ENCODE data around the gene CHAD. TPM values are rescaled to one million over a fixed set of nuclear protein-coding genes. Genes with fewer than 3 reads are reported as not detected.

The CHAD gene
- polyA plus RNA-seq, result not detected in 3 replicates
- not detected for polyA plus RNA-seq (2011; ENCODE audit: low read depth)
- polyA plus RNA-seq (2011; cell fraction: cytosol; rRNA removed), result not detected in 2 replicates
- not detected in 2 replicates for polyA plus RNA-seq (2011; cell fraction: nucleus; rRNA removed)
- polyA plus RNA-seq (2012; ENCODE audit: low replicate concordance), result 0.48 and 0.80 TPM in 2 replicates
- not detected in 3 replicates for polyA minus RNA-seq
- polyA minus RNA-seq (2011; cell fraction: cytosol; rRNA and poly(A)+ RNA removed), result not detected
- polyA minus RNA-seq (2011; cell fraction: nucleus; rRNA and poly(A)+ RNA removed), result not detected in 2 replicates

DNA sequence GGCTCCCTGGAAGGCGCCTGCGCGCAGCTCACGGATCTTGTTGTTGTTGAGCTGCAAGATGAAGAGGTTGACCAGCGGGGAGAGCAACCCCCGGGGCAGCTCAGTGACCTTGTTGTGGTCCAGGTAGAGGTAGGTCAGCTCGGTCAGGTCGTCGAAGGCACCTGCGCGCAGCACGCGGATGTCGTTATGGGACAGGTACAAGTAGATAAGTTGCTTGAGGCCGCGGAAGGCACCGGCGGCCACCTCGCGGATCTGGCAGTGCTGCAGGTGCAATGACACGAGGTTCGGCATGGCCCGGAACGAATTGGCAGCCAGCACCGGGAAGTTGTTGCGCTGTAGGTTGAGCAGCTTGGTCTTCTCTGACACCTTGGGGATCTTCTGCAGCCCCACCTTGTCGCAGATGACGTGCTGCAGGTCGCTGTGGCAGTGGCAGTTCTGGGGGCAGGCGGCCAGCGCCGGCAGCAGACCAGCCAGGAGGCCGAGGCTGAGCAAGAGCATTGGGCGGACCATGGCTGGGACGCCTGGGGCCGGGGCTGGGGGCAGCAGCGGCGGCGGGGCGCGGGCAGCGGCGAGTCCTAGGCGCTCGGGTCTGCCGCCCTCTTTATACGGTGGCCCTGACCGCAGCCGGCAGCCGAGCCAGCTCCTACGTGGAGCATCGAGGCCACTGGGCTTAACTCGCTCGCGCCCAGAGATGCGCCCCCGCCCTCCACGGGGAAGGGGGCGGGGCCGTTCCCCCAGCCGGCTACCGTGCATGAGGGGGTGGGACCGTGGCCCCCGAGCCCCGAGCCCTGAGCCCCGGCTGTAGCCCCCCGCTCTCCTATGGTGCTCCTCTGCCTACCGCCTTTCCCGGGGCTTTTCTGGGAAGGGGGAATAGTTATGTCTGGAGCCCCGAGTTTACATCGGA, at the start of gene CHAD:
CHAD (minus strand) TSS at position 577 of the 904 bp plus-strand sequence; CDS start at position 510, 67 bp downstream.
- Histone ChIP-seq H3K9ac (ENCODE audit: control insufficient read depth, extremely low read depth, insufficient read depth, low read length) (no peak within 1 kb of the TSS), H4K20me1 (ENCODE audit: control insufficient read depth, extremely low read depth, insufficient read depth, low read length) (no peaks in the 10 kb centered on the region), H2AFZ (ENCODE audit: control insufficient read depth, low read length) (no peak within 1 kb of the TSS), H3K9me1 (ENCODE audit: control insufficient read depth, extremely low read depth, insufficient read depth, low read length) (no peaks in the 10 kb centered on the region), H3K9me3 (ENCODE audit: control insufficient read depth, low read depth, low read length) (no peaks in the 10 kb centered on the region), H3K27me3 (ENCODE audit: control insufficient read depth, extremely low read depth, insufficient read depth, low read length) (peaks cover 30% of the 10 kb centered on the region), H3K4me2 (ENCODE audit: control insufficient read depth, extremely low read depth, insufficient read depth, low read depth, low read length) (peak within 1 kb of the TSS; percentile 32), H3K4me3 (ENCODE audit: control insufficient read depth in 2 of 3, extremely low read depth in 1 of 3, insufficient read depth in 2 of 3, low read depth in 1 of 3, low read length in 3 of 3) (no peak within 1 kb of the TSS), H3K27ac (ENCODE audit: control insufficient read depth, insufficient read depth, low read length) (no peak within 1 kb of the TSS), H3K4me1 (ENCODE audit: control insufficient read depth, extremely low read depth, insufficient read depth, low read length) (peaks cover 10% of the 10 kb centered on the region), H3K79me2 (ENCODE audit: control insufficient read depth, insufficient read depth, low read length) (no peaks in the 10 kb centered on the region), H3K36me3 (ENCODE audit: control insufficient read depth in 2 of 2, extremely low read depth in 1 of 2, insufficient read depth in 2 of 2, low read length in 2 of 2) (peaks cover 2 to 23% of the 10 kb centered on the region in 2 experiments)
- dilution Hi-C loops (cut with MboI; ENCODE audit: extremely low pct_ligation_motif_present, low sequenced_read_pairs), result no loop called here
- FAIRE-seq (no peak), DNase-seq (ENCODE audit: low read depth, low spot score) (no peak)
- TF ChIP-seq EZH2 (IDR thresholded peaks at IDR 0.05; ENCODE audit: low read length) (peak; percentile 68), CTCF (optimal IDR thresholded peaks at IDR 0.05 in 1 of 3, IDR thresholded peaks at IDR 0.05 in 1 of 3, conservative IDR thresholded peaks at IDR 0.05 in 1 of 3; ENCODE audit: extremely low read depth in 1 of 3, insufficient read depth in 2 of 3, low read length in 3 of 3) (no peak)

GRCh38 chr17:50517504-50518383, 49.1 kb upstream of the CHAD start:
- Histone ChIP-seq H3K27me3 (ENCODE audit: control insufficient read depth, extremely low read depth, insufficient read depth, low read length) (no peaks in the 10 kb centered on the region), H3K9me3 (ENCODE audit: control insufficient read depth, low read depth, low read length) (no peaks in the 10 kb centered on the region), H4K20me1 (ENCODE audit: control insufficient read depth, extremely low read depth, insufficient read depth, low read length) (no peaks in the 10 kb centered on the region), H2AFZ (ENCODE audit: control insufficient read depth, low read length) (no peak overlapping the region), H3K4me2 (ENCODE audit: control insufficient read depth, extremely low read depth, insufficient read depth, low read depth, low read length) (peak overlapping the region; percentile 20), H3K79me2 (ENCODE audit: control insufficient read depth, insufficient read depth, low read length) (peaks cover 2% of the 10 kb centered on the region), H3K4me3 (ENCODE audit: control insufficient read depth in 2 of 3, extremely low read depth in 1 of 3, insufficient read depth in 2 of 3, low read depth in 1 of 3, low read length in 3 of 3) (peak overlapping the region in 1 of 3 experiments; percentile 5), H3K9me1 (ENCODE audit: control insufficient read depth, extremely low read depth, insufficient read depth, low read length) (no peaks in the 10 kb centered on the region), H3K9ac (ENCODE audit: control insufficient read depth, extremely low read depth, insufficient read depth, low read length) (peak overlapping the region; percentile 3), H3K36me3 (ENCODE audit: control insufficient read depth in 2 of 2, extremely low read depth in 1 of 2, insufficient read depth in 2 of 2, low read length in 2 of 2) (no peaks in the 10 kb centered on the region), H3K4me1 (ENCODE audit: control insufficient read depth, extremely low read depth, insufficient read depth, low read length) (peaks cover 75% of the 10 kb centered on the region), H3K27ac (ENCODE audit: control insufficient read depth, insufficient read depth, low read length) (peak overlapping the region; percentile 70)
- DNase-seq (ENCODE audit: low read depth, low spot score), result no peak
- TF ChIP-seq EZH2 (IDR thresholded peaks at IDR 0.05; ENCODE audit: low read length) (no peak), CTCF (optimal IDR thresholded peaks at IDR 0.05 in 1 of 3, IDR thresholded peaks at IDR 0.05 in 1 of 3, conservative IDR thresholded peaks at IDR 0.05 in 1 of 3; ENCODE audit: extremely low read depth in 1 of 3, insufficient read depth in 2 of 3, low read length in 3 of 3) (no peak)
- peak; percentile 63 for FAIRE-seq
- dilution Hi-C loops (cut with MboI; ENCODE audit: extremely low pct_ligation_motif_present, low sequenced_read_pairs), result no loop called here

Data from keratinocyte (primary cell).